Peyer's patch (tissue), 4 donors: ENCODE measurements around the gene FILIP1. TPM values are rescaled to one million over a fixed set of nuclear protein-coding genes. Genes with fewer than 3 reads are reported as not detected.

Experiments used
- DNase-seq, 3 donors: peaks; one replicate each; pipeline ENCODE4 v3.0.0-alpha.2; 2017 to 2019
- H3K27ac ChIP-seq, 4 donors: fragments of 200-600 bp; sonication (generic); one replicate each; pipeline ENCODE4 v1.5.1; 2016 to 2019
- H3K27me3 ChIP-seq, 2 donors: fragments of 200-600 bp; sonication (generic); one replicate each; pipeline ENCODE4 v1.5.1; 2019
- H3K36me3 ChIP-seq, 3 donors: fragments of 200-600 bp; sonication (generic); one replicate each; pipeline ENCODE4 v1.5.1; 2016 to 2019
- H3K4me1 ChIP-seq, 4 donors: fragments of 200-600 bp; sonication (generic); one replicate each; pipeline ENCODE4 v1.5.1; 2016 to 2019
- H3K4me3 ChIP-seq, 4 donors: fragments of 200-600 bp; sonication (generic); 1 replicate in 3 of 4; 2 replicates in 1 of 4; pipeline ENCODE4 v1.5.1; 2016 to 2019; ENCODE audit warnings: mild to moderate bottlenecking in 1 of 4
- H3K9me3 ChIP-seq, 4 donors: fragments of 200-600 bp; sonication (generic); one replicate each; pipeline ENCODE4 v1.5.1; 2016 to 2019; ENCODE audit warnings: mild to moderate bottlenecking in 1 of 4
- POLR2A ChIP-seq, 2 donors: fragments of 450-650 bp; IDR thresholded peaks; one replicate each; pipeline ENCODE4 v1.5.1; 2017; ENCODE audit warnings: antibody characterized with exemption in 2 of 2, mild to moderate bottlenecking in 2 of 2, moderate library complexity in 2 of 2
- total RNA-seq, 4 donors: library from RNA; depleted of rRNA; stranded (reverse); fragments of >200 nt; gene quantifications; one replicate each; pipeline ENCODE4 v1.1.0, GENCODE V29; 2016
- TF ChIP-seq, protein P1 (sequence below), 6 experiments: fragments of 450-650 bp in 4 of 6; fragments of 200-600 bp in 2 of 6; sonication (generic) in 1 of 6; IDR thresholded peaks; one replicate each; pipeline ENCODE4 v1.5.1; 2017 to 2019; ENCODE audit warnings: antibody characterized with exemption in 6 of 6, mild to moderate bottlenecking in 3 of 6, moderate library complexity in 1 of 6

Gene FILIP1
- total RNA-seq, 4 donors from 2014 or later = 1.1 to 7.4 (median 4.0) TPM

DNA sequence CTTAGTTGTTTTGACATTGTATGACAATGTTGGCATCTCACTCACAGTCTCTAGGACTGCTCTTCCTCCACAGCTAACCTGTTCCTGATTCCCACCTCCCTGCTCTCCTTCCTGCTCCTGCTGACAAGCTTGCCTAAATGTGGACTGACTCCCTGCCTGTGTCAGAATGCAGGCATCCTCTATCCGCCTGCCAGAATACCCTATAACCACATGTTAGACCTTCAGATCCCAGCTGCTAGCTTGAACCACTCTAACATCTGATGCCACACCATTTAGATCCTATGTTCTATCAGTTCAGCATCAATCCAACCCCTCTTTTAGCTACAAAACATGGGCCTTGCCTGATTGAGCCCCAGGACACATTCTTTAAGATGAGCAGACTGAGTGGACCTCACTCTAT lies 12.2 kb downstream of the FILIP1 start:
- no peaks in the 10 kb centered on the region for H3K27me3 ChIP-seq
- no peaks in the 10 kb centered on the region for H3K9me3 ChIP-seq
- H3K4me3 ChIP-seq = no peak overlapping the region
- TF ChIP-seq, protein P1, sequence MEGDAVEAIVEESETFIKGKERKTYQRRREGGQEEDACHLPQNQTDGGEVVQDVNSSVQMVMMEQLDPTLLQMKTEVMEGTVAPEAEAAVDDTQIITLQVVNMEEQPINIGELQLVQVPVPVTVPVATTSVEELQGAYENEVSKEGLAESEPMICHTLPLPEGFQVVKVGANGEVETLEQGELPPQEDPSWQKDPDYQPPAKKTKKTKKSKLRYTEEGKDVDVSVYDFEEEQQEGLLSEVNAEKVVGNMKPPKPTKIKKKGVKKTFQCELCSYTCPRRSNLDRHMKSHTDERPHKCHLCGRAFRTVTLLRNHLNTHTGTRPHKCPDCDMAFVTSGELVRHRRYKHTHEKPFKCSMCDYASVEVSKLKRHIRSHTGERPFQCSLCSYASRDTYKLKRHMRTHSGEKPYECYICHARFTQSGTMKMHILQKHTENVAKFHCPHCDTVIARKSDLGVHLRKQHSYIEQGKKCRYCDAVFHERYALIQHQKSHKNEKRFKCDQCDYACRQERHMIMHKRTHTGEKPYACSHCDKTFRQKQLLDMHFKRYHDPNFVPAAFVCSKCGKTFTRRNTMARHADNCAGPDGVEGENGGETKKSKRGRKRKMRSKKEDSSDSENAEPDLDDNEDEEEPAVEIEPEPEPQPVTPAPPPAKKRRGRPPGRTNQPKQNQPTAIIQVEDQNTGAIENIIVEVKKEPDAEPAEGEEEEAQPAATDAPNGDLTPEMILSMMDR (IDR thresholded peaks at IDR 0.05) = no peak
- TF ChIP-seq POLR2A (IDR thresholded peaks at IDR 0.05) = no peak
- no peaks in the 10 kb centered on the region for H3K36me3 ChIP-seq
- peak overlapping the region in 3 of 4 donors; percentile 1 to 46 (median 45) for H3K27ac ChIP-seq
- no peaks in the 10 kb centered on the region for H3K4me1 ChIP-seq
- DNase-seq = no peak

DNA sequence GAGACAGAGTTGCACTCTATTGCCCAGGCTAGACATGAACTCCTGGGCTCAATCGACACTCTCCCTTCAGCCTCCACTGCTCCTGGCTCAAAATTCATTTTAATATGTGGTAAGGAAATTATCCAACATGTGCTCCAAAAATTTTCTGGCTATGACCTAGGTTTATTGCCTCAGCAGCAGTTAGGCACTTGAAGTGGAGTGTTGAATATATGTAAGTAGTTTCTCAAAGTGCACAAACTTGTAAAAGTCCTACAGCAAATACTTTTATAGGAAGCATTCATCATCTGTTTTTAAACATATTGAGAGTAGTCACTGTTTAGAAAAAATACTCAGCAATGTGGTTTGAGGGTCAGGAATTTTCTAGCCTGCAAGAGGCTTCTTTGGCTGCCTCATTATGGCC lies 13.2 kb downstream of the FILIP1 start:
- H3K27ac ChIP-seq = peak overlapping the region in 1 of 4 donors; percentile 46
- TF ChIP-seq, protein P1 (IDR thresholded peaks at IDR 0.05) = no peak
- TF ChIP-seq POLR2A (IDR thresholded peaks at IDR 0.05) = no peak

DNA sequence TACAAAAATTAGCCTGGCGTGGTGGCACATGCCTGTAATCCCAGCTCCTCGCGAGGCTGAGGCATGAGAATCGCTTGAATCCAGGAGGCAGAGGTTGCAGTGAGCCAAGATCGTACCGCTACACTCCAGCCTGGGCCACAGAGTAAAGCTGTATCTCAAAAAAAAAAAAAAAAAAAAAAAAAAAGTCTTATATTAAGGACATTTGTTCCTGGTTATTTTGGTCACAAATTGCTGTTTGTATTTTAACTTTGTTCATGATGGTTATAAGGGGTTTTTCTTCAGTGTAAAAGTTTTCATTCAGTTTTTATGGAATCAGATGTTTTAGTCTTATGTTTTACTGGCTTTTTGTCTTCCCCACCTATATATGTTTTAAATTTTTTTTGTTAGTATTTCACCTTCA lies 13.9 kb downstream of the FILIP1 start:
- Histone ChIP-seq H3K36me3 (no peaks in the 10 kb centered on the region), H3K9me3 (no peaks in the 10 kb centered on the region), H3K27ac (no peak overlapping the region), H3K27me3 (no peaks in the 10 kb centered on the region), H3K4me1 (no peaks in the 10 kb centered on the region), H3K4me3 (no peak overlapping the region)
- no peak for DNase-seq
- TF ChIP-seq, protein P1 (IDR thresholded peaks at IDR 0.05) = no peak
- TF ChIP-seq POLR2A (IDR thresholded peaks at IDR 0.05) = no peak

More for the DNA sequence above, 13.2 kb downstream of the FILIP1 start:
- no peaks in the 10 kb centered on the region for H3K36me3 ChIP-seq
- no peaks in the 10 kb centered on the region for H3K27me3 ChIP-seq
- no peak overlapping the region for H3K4me3 ChIP-seq
- H3K9me3 ChIP-seq = no peaks in the 10 kb centered on the region
- H3K4me1 ChIP-seq = no peaks in the 10 kb centered on the region
- no peak for DNase-seq

DNA sequence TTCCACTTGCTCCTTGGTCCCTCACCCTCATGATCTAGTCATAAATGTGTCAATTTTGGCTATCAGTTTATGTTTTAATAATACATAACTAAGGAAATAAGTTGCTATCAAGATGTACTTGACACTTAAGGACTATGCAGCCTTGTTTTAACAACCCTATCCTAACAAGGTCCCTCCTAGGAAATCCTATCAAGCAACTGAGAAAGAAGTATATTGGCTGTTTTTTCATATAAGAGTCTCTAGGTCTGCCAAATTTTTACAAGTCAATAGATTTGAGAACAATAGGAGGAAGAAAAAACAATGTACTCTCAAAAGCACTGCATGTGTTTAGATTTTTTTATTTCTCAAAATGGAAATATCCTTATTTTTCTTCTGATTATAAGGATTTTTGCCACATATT lies 14.7 kb downstream of the FILIP1 start:
- no peak overlapping the region for H3K4me3 ChIP-seq
- H3K36me3 ChIP-seq = no peaks in the 10 kb centered on the region
- H3K9me3 ChIP-seq = no peaks in the 10 kb centered on the region
- no peak for DNase-seq
- no peaks in the 10 kb centered on the region for H3K27me3 ChIP-seq
- no peak for TF ChIP-seq POLR2A (IDR thresholded peaks at IDR 0.05)
- TF ChIP-seq, protein P1 (IDR thresholded peaks at IDR 0.05) = no peak
- H3K4me1 ChIP-seq = no peaks in the 10 kb centered on the region
- no peak overlapping the region for H3K27ac ChIP-seq

DNA sequence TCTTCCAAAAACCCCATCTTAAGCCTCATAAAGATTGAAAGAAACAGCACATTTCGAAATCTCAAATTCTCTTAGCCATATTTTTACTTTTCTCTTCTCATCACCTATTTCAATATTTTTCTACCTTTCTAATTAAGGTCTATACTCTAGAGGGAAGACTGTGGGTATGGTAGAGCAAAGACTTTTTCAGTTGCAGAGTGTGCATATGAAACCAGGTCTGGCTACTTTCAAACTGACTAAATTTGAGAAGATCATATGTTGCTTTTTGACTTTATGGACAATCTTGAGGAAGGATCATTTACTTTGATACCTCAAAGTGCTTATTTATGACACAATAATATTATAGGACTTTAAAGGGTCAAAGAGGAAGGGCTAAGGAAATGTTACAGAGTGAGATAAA lies 20.7 kb downstream of the FILIP1 start:
- H3K27ac ChIP-seq = no peak overlapping the region

More for the DNA sequence above, 20.7 kb downstream of the FILIP1 start:
- no peak for DNase-seq
- Histone ChIP-seq H3K36me3 (no peaks in the 10 kb centered on the region), H3K4me3 (no peak overlapping the region), H3K9me3 (no peaks in the 10 kb centered on the region), H3K27me3 (no peaks in the 10 kb centered on the region), H3K4me1 (no peaks in the 10 kb centered on the region)
- TF ChIP-seq POLR2A (IDR thresholded peaks at IDR 0.05) = no peak
- TF ChIP-seq, protein P1 (IDR thresholded peaks at IDR 0.05) = no peak
